T1000 (cell line): ENCODE data around the gene SLC35F1.
"Not testable (repeated sequence)": the region's sequence is repeated elsewhere in the genome, so short reads cannot be mapped to it uniquely, and the experiment has no call there.

Experiments
- DNase-seq: peaks from one replicate; lab custom pipeline; 2025; ENCODE audit warnings: mixed read lengths; lab: John Stamatoyannopoulos, UW

Gene SLC35F1

GRCh38 chr6:117992856-117993255 is 85.8 kb downstream of the SLC35F1 start:
- DNase-seq = no peak

DNA sequence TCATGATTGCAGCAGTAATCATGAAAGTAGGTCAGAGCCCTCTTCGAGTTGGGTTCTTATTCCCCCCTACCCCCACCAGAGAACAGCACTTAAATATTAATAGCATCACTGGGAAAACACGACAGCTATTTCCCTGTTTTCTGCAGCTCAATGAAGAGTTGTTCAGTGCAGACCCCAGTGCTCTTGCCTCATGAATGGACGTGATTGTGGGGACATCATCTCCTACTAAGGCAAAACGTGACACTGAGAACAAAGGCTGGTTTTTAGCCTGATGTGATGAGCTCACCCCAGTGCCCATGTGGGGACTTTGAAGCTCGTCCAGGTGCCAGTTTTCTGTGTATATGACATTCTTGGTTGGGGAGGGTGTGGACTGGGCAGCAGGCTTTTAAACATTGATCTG is 105.9 kb downstream of the SLC35F1 start:
- no peak for DNase-seq

GRCh38 chr6:118016532-118016931 is 109.5 kb downstream of the SLC35F1 start:
- no peak for DNase-seq

DNA sequence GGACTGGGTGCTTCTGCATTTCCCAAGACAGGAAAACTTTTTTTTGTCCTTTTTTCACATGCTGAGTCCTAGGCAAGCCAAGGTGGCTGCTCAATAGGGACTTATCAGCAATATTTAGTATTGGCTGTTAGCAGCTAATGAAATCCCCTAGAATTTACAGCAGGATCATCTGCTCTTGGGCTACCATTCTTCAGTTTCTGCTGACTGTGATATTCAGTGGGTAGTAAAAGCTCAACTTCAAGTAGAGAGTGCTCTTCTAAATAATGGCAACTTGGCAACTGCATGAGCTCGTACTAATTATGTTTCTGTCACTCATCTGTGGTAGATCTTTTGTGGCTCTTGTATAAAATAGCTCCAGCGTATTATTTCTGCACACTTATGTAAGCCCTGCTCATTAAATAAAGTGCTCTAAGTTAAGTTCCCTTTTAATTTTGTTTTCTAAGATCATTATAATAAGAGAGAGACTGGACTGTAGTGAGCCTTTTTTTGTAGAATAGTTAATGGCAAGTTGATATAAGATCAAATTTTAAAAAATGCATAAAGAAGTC is 110.3 kb downstream of the SLC35F1 start:
- no peak for DNase-seq

DNA sequence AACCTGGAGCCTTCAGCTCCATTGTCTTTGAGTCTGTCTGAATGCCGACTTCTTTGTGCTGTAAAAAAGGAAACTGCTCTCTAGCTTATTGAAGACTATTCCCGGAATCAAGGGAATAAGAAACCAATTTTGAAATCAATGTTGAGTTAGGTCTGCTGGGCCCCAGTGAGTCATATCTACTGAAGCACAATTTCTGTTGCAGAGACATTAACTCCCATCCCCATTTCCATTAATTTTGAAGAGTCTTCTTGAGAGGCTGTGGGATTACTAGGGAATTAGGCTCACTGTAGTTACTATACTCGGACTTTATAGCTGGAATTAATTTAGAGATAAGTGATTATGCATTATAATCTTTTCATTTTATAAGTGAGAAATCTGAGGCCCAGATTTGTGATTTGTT is 116.7 kb downstream of the SLC35F1 start:
- no peak for DNase-seq

DNA sequence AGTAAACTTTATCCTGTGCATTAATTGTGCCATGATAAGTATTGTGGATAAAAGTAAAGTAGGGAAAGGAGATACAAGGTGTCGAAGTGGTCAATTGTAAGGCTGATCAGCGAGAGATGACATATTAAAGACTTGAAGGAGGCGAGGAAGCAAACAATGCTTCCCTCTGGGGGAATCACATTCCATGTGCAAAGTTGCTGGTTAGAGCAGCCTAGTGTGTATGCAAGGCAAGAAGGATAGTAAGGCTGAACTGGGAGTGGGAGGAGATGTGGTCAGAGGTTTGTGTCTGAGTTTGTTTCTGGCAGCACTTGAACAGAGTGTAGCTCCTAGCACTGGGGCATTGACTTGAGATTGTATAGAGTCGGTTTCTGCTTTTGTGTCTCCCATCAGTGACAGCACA is 122.9 kb downstream of the SLC35F1 start:
- DNase-seq = no peak

DNA sequence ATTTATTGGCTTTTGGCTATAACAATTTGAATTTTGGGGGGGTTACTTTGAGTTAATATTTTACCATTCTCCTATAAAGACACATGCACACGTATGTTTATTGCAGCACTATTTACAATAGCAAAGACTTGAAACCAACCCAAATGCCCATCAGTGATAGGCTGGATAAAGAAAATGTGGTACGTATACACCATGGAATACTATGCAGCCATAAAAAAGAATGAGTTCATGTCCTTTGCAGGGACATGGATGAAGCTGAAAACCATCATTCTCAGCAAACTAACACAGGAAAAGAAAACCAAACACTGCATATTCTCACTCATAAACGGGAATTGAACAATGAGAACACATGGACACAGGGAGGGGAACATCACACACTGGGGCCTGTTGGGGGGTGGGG is 130.4 kb downstream of the SLC35F1 start:
- DNase-seq = not testable (repeated sequence)

GRCh38 chr6:118042855-118043254 is 135.8 kb downstream of the SLC35F1 start:
- no peak for DNase-seq

DNA sequence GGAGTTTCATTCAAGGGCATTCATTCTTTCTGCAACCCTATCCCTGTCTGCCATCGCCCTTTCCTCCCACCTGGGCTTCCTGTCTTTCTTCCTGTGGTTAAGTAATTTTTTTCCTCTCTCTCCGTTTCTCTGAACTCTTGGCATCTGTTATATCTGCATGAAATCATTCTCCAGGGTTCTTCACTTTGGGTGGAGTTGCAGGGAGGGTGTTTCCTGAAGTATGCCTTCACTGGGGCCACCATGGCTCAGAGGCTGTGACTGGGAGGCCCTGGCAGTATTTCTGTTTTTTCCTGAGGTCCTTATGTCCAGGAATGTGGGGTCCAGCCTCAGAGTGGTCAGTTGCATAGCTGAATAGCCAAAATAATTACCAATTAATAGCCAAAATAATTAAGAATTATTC is 137.2 kb downstream of the SLC35F1 start:
- DNase-seq = no peak

GRCh38 chr6:118054082-118054481 is 147.0 kb downstream of the SLC35F1 start:
- DNase-seq = no peak

DNA sequence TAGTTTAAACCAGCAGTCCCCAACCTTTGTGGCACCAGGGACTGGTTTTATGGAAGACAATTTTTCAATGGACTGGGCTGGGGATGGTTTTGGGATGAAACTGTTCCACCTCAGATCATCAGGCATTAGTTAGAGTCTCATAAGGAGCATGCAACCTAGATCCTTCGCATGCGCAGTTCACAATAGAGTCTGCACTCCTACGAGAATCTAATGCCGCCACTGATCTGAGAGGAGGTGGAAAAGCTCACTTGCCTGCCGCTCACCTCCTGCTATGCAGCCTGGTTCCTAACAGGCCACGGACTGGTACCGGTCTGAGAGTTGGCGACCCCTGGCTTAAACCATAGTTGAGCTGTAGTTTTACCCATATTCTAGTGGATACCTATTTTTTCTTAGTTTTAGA is 154.6 kb downstream of the SLC35F1 start:
- no peak for DNase-seq

- no peak for DNase-seq
Observed at GRCh38 chr6:118080547-118080946, 173.5 kb downstream of the SLC35F1 start.

GRCh38 chr6:118083711-118084110 is 176.6 kb downstream of the SLC35F1 start:
- DNase-seq = no peak

- DNase-seq = no peak
Observed at GRCh38 chr6:118085665-118086064, 178.6 kb downstream of the SLC35F1 start.

DNA sequence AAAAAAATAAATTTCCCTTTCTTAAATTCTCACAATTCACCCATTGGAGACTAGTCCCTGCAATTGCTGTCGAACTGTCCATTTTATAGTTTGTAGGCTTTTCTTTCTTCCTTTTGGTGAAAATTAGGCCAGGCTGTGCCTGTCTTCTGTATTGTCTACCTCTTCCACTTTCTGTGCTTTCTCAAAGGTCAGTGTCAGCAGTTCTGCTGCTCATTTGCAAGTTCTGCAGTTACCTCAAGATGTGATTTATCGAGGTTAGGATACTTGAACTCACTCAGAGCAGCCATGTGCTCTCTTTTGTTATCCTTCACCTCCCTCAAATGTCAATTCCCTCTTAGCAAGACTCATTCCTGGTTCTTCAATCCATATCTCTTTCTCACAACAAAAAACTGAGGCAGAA is 179.1 kb downstream of the SLC35F1 start:
- DNase-seq = no peak

- DNase-seq = no peak
Observed at GRCh38 chr6:118092086-118092485, 185.0 kb downstream of the SLC35F1 start.

- no peak for DNase-seq
Observed at GRCh38 chr6:118097576-118097975, 190.5 kb downstream of the SLC35F1 start.

- DNase-seq = peak; percentile 58
Observed at GRCh38 chr6:118100717-118101116, 193.7 kb downstream of the SLC35F1 start.

- DNase-seq = no peak
Observed at GRCh38 chr6:118101220-118101619, 194.2 kb downstream of the SLC35F1 start.

DNA sequence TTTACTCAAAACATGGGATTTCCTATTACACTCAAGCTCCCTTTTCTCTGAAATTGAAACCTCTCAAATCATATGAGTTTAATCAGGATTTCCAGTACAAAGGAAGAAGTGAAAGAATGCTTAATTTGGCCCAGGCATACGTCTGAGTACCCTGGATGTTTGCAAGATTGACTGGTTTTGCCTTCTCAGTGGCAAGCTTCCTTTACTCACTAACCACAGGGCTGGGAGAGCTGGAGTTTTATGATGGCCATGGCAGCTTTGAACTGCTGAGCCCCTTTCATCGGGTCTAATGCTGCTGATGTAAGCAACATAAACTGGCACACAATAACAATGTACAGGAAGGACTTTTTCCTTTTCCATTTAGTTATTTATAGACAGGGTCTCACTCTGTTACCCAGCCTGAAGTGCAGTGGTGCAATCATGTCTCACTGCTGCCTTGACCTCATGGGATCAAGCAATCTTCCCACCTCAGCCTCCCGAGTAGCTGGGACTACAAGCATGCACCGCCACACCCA is 194.8 kb downstream of the SLC35F1 start:
- peak; percentile 14 for DNase-seq

- no peak for DNase-seq
Observed at GRCh38 chr6:118102401-118102800, 195.3 kb downstream of the SLC35F1 start.

- no peak for DNase-seq
Observed at GRCh38 chr6:118103381-118104146, 196.5 kb downstream of the SLC35F1 start.

GRCh38 chr6:118122161-118122725 is 215.2 kb downstream of the SLC35F1 start:
- no peak for DNase-seq
